Endothelial cell of umbilical vein (primary cell): Measurements from ENCODE around the gene XXYLT1.
"Not testable (repeated sequence)": the region's sequence is repeated elsewhere in the genome, so short reads cannot be mapped to it uniquely, and the experiment has no call there.

Source experiments
- CTCF ChIP-seq, 2 donors: IDR thresholded peaks; 1 replicate in 1 of 2; 2 replicates in 1 of 2; pipeline ENCODE4 v1.5.1; 2011; ENCODE audit warnings: low read length in 2 of 2, mild to moderate bottlenecking in 2 of 2, moderate library complexity in 2 of 2, control low read depth in 1 of 2, inconsistent platforms in 1 of 2, low read depth in 1 of 2; ENCODE audit not compliant: insufficient read depth in 1 of 2; ENCODE audit errors: extremely low read depth in 1 of 2
- EZH2 ChIP-seq: IDR thresholded peaks from 2 replicates; pipeline ENCODE4 v1.6.1; 2012; ENCODE audit warnings: borderline replicate concordance, low read depth, mild to moderate bottlenecking, moderate library complexity, low read length, inconsistent platforms; ENCODE audit not compliant: severe bottlenecking
- JUN ChIP-seq: IDR thresholded peaks from 2 replicates; pipeline ENCODE4 v1.6.1; 2011; ENCODE audit warnings: borderline replicate concordance, low read depth; ENCODE audit not compliant: insufficient read length, insufficient read depth
- MAX ChIP-seq: IDR thresholded peaks from 2 replicates; pipeline ENCODE4 v1.6.1; 2011; ENCODE audit not compliant: insufficient read depth, insufficient read length
- MYC ChIP-seq: IDR thresholded peaks from one replicate; pipeline ENCODE4 v1.6.1; 2011; ENCODE audit warnings: mild to moderate bottlenecking, low read depth, low read length
- POLR2A ChIP-seq: IDR thresholded peaks from 2 replicates; pipeline ENCODE4 v1.6.1; 2012; ENCODE audit warnings: low read depth, mild to moderate bottlenecking, control low read depth, low read length
- POLR2AphosphoS5 ChIP-seq: IDR thresholded peaks from 2 replicates; pipeline ENCODE4 v1.6.1; 2012; ENCODE audit warnings: low read depth, mild to moderate bottlenecking, control low read depth, low read length, moderate library complexity; ENCODE audit not compliant: insufficient read depth

DNA sequence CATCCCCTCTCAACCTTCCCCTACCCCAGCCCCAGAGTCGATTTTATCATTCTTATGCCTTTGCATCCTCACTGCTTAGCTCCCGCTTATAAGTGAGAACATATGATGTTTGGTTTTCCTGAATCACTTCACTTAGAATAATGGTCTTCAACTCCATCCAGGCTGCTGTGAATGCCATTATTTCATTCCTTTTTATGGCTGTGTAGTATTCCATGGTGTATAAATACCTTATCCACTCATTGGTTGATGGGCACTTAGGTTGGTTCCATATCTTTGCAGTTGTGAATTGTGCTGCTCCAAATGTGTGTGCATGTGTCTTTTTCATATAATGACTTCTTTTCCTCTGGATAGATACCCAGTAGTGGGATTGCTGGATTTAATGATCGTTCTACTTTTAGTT is 233.4 kb downstream of the XXYLT1 start:
- TF ChIP-seq JUN; MAX; CTCF (IDR thresholded peaks at IDR 0.05; ENCODE audit: extremely low read depth in 1 of 2, insufficient read depth in 1 of 2, low read depth in 1 of 2, low read length in 2 of 2); POLR2A; POLR2AphosphoS5; EZH2; MYC: not testable (repeated sequence)
